Spleen (tissue), 11 donors: ENCODE data around the gene BABAM2. TPM values are rescaled to one million over a fixed set of nuclear protein-coding genes. Genes with fewer than 3 reads are reported as not detected.

Experiments used
- DNase-seq: peaks from one replicate; pipeline ENCODE4 v3.0.0-alpha.2; 2020
- H3K27ac ChIP-seq, 8 donors: fragments of 200-600 bp; sonication (generic) in 7 of 8; 1 replicate in 4 of 8; 2 replicates in 4 of 8; pipeline versions ENCODE4 v1.5.0 to v1.8.0; 2016 to 2021; ENCODE audit warnings: inconsistent platforms in 4 of 8, mild to moderate bottlenecking in 4 of 8, moderate library complexity in 1 of 8
- H3K27me3 ChIP-seq, 7 donors: fragments of 200-600 bp; sonication (generic) in 6 of 7; replicated peaks in 1 of 7; 1 replicate in 4 of 7; 2 replicates in 3 of 7; pipeline versions ENCODE4 v1.5.0 to v1.8.0; 2016 to 2021; ENCODE audit warnings: inconsistent platforms in 3 of 7, mild to moderate bottlenecking in 1 of 7
- H3K36me3 ChIP-seq, 6 donors: fragments of 200-600 bp; sonication (generic) in 5 of 6; 1 replicate in 4 of 6; 2 replicates in 2 of 6; pipeline versions ENCODE4 v1.5.0 to v1.8.0; 2016 to 2021; ENCODE audit warnings: inconsistent platforms in 2 of 6
- H3K4me1 ChIP-seq, 6 donors: fragments of 200-600 bp; sonication (generic) in 5 of 6; 1 replicate in 3 of 6; 2 replicates in 3 of 6; pipeline versions ENCODE4 v1.5.0 to v1.8.0; 2016 to 2021; ENCODE audit warnings: inconsistent platforms in 3 of 6
- H3K4me3 ChIP-seq, 8 donors: fragments of 200-600 bp; sonication (generic) in 7 of 8; 1 replicate in 4 of 8; 2 replicates in 4 of 8; pipeline versions ENCODE4 v1.5.0 to v1.8.0; 2016 to 2021; ENCODE audit warnings: inconsistent platforms in 4 of 8, mild to moderate bottlenecking in 4 of 8, moderate library complexity in 2 of 8
- H3K9me3 ChIP-seq, 8 donors: fragments of 200-600 bp; sonication (generic) in 7 of 8; 1 replicate in 4 of 8; 2 replicates in 4 of 8; pipeline versions ENCODE4 v1.5.0 to v1.8.0; 2016 to 2021; ENCODE audit warnings: inconsistent platforms in 4 of 8
- POLR2A ChIP-seq, 3 donors: fragments of 450-650 bp; IDR thresholded peaks; one replicate each; pipeline ENCODE4 v1.5.1; 2017; ENCODE audit warnings: antibody characterized with exemption in 3 of 3, mild to moderate bottlenecking in 1 of 3
- POLR2AphosphoS5 ChIP-seq, 3 donors: sonication (generic); formaldehyde crosslinking; IDR thresholded peaks; one replicate each; pipeline ENCODE4 v1.5.1; 2017; ENCODE audit warnings: antibody characterized with exemption in 3 of 3
- WGBS, 5 donors: extraction: QIAGEN DNeasy Blood & Tissue Kit in 3 of 5; methylation state at CpG; one replicate each; pipeline versions ENCODE4 v1.1.5 to v1.1.7; 2013 to 2018; 5-methylcytosine and 5-hydroxymethylcytosine counted together
- intact Hi-C: fragments of 100-400 bp; cut with DNase I; formaldehyde crosslinking; loops from one replicate; pipeline ENCODE4 v1.15.0; 2023; ENCODE audit warnings: low total_unique reads
- polyA plus RNA-seq, 3 donors: library from polyadenylated mRNA; stranded (reverse); fragments of 200-250 nt; gene quantifications; one replicate each; pipeline ENCODE4 v1.2.1, GENCODE V29; 2013
- total RNA-seq, 7 donors: library from RNA; depleted of rRNA in 3 of 7; stranded (reverse); fragments of >200 nt in 3 of 7; fragmentation: NEBNext Ultra II Directional in 4 of 7; extraction: Animal tissue kit (Norgen Biotek cat#: 25700) in 4 of 7; gene quantifications; one replicate each; pipeline versions ENCODE4 v1.1.0 to v1.2.1, GENCODE V29; 2016 to 2021
- TF ChIP-seq, protein P1 (sequence below), 11 experiments: fragments of 200-600 bp in 7 of 11; fragments of 450-650 bp in 4 of 11; sonication (generic) in 4 of 11; IDR thresholded peaks in 8 of 11; conservative IDR thresholded peaks in 3 of 11; 1 replicate in 7 of 11; 2 replicates in 4 of 11; pipeline versions ENCODE4 v1.4.0 to v1.8.0; 2016 to 2021; ENCODE audit warnings: antibody characterized with exemption in 11 of 11, inconsistent platforms in 4 of 11, mild to moderate bottlenecking in 1 of 11
- donor health status: healthy with polysubstance abuse.
- donor health status: DM: no; HTN: no; CAD: no; lungs with moderate emphysema.
- donor health status: DM: no; HTN: no; CAD: no.
- donor health status: Bipolar disorder and iron deficiency.
- donor health status: healthy.
- donor health status: DM: no; HTN: no; CAD: no.
- donor health status: DM: yes; HTN: yes; CAD: no.

The BABAM2 gene
- total and polyA plus RNA-seq, 10 donors, result 16.1 to 70.1 (median 55.0) TPM

DNA sequence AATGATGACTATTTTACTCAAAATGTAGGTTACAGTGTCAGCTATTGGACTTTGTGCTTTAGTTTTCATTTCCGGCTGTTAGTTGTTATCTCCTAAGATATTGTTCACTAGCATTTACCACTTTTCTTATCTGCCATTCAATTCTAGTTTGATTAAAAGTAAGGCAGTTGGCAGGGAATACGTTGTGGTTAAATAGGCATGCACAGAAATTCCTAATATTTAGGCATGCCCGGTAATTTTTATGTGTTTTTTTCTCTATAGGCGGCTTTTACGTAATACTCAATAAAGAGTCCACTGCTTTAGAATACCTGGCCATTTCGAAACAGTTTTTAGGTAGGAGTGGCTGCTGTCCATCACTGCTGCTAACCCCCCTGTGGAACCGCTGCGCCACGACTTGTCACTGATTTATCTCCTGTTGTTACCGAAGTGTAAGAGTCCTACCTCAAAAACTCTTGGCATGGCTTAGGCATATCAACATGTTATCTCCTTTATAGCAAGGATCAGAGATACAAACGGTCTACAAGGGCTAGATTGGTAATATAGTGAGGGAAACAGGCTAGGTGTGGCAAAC, 39.5 kb downstream of the BABAM2 start:
- WGBS, 5 donors, result 78 to 94% (median 85%) methylated on average over 11 of the region's 11 CpGs
- no peak for DNase-seq
- intact Hi-C loops, result no loop called here

DNA sequence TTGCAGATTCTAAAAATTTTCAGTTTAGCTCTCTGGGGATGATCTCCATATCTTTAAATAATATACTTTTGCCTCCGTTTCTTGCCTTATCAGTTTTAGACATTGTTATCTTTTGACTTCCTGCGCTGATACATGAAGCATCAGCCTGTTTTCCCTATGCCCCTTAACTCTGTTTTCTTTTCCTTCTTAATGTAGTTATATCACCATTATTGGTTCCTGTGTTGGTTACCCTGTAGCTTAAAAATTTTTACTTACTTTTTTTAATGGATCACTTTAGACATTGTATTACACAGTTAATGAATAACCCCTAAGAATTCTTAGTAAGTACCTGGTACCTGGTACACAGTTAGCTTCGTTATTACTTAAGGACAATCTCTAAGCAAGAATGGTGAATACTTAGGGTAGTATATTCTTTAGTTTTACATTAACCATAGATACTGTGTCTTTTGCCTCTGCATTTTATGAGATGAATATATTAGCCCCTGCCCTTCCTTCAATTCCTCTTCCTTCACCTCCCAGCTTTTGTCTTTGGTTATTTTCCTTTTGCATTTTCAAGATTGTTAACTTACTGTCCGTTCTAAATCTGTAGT, 40.9 kb downstream of the BABAM2 start:
- TF ChIP-seq POLR2A (IDR thresholded peaks at IDR 0.05) (no peak), POLR2AphosphoS5 (IDR thresholded peaks at IDR 0.05) (no peak)
- TF ChIP-seq, protein P1, sequence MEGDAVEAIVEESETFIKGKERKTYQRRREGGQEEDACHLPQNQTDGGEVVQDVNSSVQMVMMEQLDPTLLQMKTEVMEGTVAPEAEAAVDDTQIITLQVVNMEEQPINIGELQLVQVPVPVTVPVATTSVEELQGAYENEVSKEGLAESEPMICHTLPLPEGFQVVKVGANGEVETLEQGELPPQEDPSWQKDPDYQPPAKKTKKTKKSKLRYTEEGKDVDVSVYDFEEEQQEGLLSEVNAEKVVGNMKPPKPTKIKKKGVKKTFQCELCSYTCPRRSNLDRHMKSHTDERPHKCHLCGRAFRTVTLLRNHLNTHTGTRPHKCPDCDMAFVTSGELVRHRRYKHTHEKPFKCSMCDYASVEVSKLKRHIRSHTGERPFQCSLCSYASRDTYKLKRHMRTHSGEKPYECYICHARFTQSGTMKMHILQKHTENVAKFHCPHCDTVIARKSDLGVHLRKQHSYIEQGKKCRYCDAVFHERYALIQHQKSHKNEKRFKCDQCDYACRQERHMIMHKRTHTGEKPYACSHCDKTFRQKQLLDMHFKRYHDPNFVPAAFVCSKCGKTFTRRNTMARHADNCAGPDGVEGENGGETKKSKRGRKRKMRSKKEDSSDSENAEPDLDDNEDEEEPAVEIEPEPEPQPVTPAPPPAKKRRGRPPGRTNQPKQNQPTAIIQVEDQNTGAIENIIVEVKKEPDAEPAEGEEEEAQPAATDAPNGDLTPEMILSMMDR (IDR thresholded peaks at IDR 0.05 in 8 of 11, conservative IDR thresholded peaks at IDR 0.05 in 3 of 11), result no peak
- Histone ChIP-seq H3K9me3 (no peaks in the 10 kb centered on the region), H3K27ac (no peak overlapping the region), H3K36me3 (peaks cover 0 to 68% (median 7%) of the 10 kb centered on the region in 6 donors), H3K4me3 (no peak overlapping the region), H3K27me3 (no peaks in the 10 kb centered on the region), H3K4me1 (no peaks in the 10 kb centered on the region)
- intact Hi-C loops, result no loop called here
- no peak for DNase-seq
- WGBS, 5 donors, result 86 to 92% (median 88%) methylated on average over 4 of the region's 4 CpGs

More for the DNA sequence above, 39.5 kb downstream of the BABAM2 start:
- H3K4me1 ChIP-seq, result no peaks in the 10 kb centered on the region
- H3K9me3 ChIP-seq, result no peaks in the 10 kb centered on the region
- H3K4me3 ChIP-seq, result no peak overlapping the region
- H3K27me3 ChIP-seq, result no peaks in the 10 kb centered on the region
- no peak overlapping the region for H3K27ac ChIP-seq
- TF ChIP-seq, protein P1 (IDR thresholded peaks at IDR 0.05 in 8 of 11, conservative IDR thresholded peaks at IDR 0.05 in 3 of 11), result no peak
- no peak for TF ChIP-seq POLR2AphosphoS5 (IDR thresholded peaks at IDR 0.05)
- TF ChIP-seq POLR2A (IDR thresholded peaks at IDR 0.05), result no peak
- H3K36me3 ChIP-seq, result peaks cover 0 to 71% (median 7%) of the 10 kb centered on the region in 6 donors

DNA sequence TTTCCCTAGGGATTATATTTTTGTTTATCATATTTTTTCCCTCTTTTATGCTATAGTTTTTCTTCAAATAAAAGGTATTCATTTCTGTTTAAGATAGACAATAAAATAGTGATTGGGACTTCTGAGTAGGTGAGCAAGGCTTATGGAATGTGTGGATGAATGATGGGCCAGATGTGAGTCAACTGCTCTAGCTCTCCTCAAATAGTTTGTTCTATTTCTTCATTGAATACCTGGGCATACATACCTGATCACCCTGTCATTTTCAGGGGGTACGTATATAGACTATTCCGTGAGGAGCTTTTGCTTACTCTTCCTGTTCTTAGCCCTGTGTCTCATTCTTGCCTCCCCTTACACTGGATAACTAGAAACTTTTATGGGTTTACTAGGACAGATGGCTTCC, 41.9 kb downstream of the BABAM2 start:
- Histone ChIP-seq H3K9me3 (no peaks in the 10 kb centered on the region), H3K27me3 (no peaks in the 10 kb centered on the region), H3K4me3 (no peak overlapping the region), H3K4me1 (no peaks in the 10 kb centered on the region), H3K27ac (no peak overlapping the region), H3K36me3 (peaks cover 0 to 65% (median 7%) of the 10 kb centered on the region in 6 donors)
- intact Hi-C loops, result no loop called here
- TF ChIP-seq, protein P1 (IDR thresholded peaks at IDR 0.05 in 8 of 11, conservative IDR thresholded peaks at IDR 0.05 in 3 of 11), result no peak
- TF ChIP-seq POLR2AphosphoS5 (IDR thresholded peaks at IDR 0.05) (no peak), POLR2A (IDR thresholded peaks at IDR 0.05) (no peak)
- no peak for DNase-seq
- WGBS, 5 donors, result 92 to 99% (median 98%) methylated on average over 2 of the region's 2 CpGs

DNA sequence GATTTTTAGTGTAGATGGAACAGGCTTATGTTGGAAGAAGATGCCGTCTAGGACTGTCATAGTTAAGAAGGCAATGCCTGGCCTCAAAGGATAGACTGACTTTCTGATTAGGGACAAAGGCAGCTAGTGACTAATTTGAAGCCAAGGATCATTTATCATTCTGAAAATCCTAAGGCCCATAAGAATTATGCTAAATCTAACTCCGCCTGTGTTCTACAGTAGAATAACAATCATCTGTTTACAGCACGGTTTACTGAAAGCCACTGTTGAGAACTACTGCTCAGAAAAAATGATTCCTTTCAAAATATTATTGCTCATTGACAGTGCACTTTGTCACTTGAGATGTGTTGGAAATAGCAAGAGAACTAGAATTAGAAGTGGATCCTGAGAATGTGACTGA, 44.5 kb downstream of the BABAM2 start:
- no peak for DNase-seq
- Histone ChIP-seq H3K27ac (no peak overlapping the region), H3K9me3 (no peaks in the 10 kb centered on the region), H3K27me3 (no peaks in the 10 kb centered on the region), H3K4me1 (peaks cover 0 to 2% (median under 1%) of the 10 kb centered on the region in 6 donors), H3K4me3 (no peak overlapping the region), H3K36me3 (peaks cover 0 to 47% (median 5%) of the 10 kb centered on the region in 6 donors)
- WGBS, 5 donors, result 95 to 98% (median 97%) methylated on average over 3 of the region's 3 CpGs
- intact Hi-C loops, result no loop called here
- TF ChIP-seq POLR2A (IDR thresholded peaks at IDR 0.05) (no peak), POLR2AphosphoS5 (IDR thresholded peaks at IDR 0.05) (no peak)
- TF ChIP-seq, protein P1 (IDR thresholded peaks at IDR 0.05 in 8 of 11, conservative IDR thresholded peaks at IDR 0.05 in 3 of 11), result no peak
